ENCODE data around the gene NPTX1.

GRCh38 chr17:80451104-80451775, 25.2 kb downstream of the NPTX1 start:
- no peak for TF ChIP-seq CTCF (IDR thresholded peaks at IDR 0.05; ENCODE audit: borderline replicate concordance, extremely low read depth, low read length, poor library complexity, severe bottlenecking)
- no peak for TF ChIP-seq EZH2 (IDR thresholded peaks at IDR 0.05; ENCODE audit: borderline replicate concordance, low read depth, low read length, severe bottlenecking)
